Right renal cortex interstitium (tissue), 3 donors: ENCODE results near the gene RNF26. TPM values are rescaled to one million over a fixed set of nuclear protein-coding genes. Genes with fewer than 3 reads are reported as not detected.

Experiments
- DNase-seq, 3 donors: peaks; one replicate each; pipeline ENCODE4 v3.0.0-alpha.2; 2013; ENCODE audit warnings: low read depth in 3 of 3, low spot score in 2 of 3
- polyA plus RNA-seq, 3 donors: library from polyadenylated mRNA; unstranded; fragments of 120-200 nt; gene quantifications; one replicate each; pipeline ENCODE4 v1.2.1, GENCODE V29; 2013; ENCODE audit not compliant: insufficient read length in 3 of 3

Gene RNF26
- polyA plus RNA-seq, 3 donors: 28.4 to 32.3 (median 28.8) TPM

DNA sequence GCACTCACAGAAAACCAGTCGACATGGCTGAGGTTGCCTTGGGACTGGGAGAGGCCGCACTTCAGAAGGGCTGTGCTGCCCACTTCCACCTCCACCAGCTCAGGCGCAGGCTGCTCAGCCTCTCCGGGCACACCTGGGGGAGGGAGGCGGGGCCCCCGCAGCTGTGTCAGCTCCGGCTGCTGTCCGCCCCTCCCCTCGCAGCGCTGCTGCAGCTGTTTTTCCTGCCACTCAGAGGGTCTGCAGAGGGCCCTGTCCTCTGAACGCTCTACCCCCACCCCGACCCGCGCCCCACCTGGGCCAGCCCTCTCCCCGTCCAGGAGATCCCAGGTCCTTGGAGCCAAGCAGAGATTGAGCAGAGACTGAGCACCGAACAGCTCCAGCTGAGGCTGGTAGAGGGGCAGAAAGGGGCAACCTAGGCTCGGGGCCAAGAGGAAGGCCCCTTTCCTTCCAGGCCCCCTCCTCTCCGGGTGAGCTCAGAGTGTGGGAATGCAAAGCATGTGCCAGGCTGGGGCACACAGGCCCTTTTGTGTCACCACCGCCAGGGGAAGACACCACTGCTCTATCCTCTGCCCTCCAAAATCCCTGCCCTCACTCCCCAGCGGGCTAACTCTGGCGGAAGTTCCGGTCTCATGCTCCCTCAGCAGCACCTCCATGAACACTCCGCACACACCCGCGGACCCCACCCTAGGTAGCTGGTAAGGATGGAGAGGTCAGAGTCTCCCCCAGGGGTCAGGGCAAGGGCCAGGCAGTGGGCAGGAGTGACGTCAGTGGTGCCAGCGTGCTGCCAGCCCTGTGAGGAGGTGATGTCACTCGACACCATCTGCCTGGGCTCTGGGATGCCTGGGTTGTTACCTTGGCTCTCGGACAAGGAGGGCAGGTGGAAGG lies 19.0 kb upstream of the RNF26 start:
- DNase-seq: no peak

DNA sequence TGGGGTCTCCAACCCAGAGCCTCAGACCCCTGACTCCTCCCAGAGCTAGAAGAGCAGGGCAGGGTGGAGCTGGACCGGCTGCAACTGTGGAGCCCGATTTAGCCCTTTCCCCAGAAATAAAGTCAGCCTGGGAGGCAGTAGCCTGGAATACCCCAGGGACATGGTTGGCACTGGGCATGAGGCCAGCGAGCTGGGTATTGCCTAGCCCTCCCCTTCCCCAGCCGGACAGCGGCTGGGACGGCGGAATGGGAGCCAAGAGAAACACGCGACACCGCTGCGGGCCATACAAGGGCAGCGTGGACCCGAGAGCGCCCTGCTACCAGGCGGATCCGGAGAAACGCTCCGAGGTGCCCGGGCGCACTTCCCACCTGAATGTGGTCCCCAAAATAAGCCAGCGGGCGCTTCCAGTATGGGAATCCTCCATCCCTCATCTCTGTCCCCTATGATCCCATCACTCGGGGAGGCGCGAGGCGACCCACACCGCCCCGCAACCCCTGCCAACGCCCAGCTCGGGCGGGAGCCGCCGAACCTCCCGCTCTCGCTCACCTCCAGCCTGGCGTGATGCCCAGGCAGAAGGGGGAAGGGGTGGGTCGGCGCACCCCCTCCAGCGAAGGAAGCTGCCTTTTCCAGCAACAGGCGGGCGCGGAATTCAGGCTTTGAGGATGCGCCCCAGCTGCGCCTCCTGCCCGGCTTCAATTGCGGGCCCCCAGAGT lies 18.2 kb upstream of the RNF26 start:
- DNase-seq: no peak

DNA sequence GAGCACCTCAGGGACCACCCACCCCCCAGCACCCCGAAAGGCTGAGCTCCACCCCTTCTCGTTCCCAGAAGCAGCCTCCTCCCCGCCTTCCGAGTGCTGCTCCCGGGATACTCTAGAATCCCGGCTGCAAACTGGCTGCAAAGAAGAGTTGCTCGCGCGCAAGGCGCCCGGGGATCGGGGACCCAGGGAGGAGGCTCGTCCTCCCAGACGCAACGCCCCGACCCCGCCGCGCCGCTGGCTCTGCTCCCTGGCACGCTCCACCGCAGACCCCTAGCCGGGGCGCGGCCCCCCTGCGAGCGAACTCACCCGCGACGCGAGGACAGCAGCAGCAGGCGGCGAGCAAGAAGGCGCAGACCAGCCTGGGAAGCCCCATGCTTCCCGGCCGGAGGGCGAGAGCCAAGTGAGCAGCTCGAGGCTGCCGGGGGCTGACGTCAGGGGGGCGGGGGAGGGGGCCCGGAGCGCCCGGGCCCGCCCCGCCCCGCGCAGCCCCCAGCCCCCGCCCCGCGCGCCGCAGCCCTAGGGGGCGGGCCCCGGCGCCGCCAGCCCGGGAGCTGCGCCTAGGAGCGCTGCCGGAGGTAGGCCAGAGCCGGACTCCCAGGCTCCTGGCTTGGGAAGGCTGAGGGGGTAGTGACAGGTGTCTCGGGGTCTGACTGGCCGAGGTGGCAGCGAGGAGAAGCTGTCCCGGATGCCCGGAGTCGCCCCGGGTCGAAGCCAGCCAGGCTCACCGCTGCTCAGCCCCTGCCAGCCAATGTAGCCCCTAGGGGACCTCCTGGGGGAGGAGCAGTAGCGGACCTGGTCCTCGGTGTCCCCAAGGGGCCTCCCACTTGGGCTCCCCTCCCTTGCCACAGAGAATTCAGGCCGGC lies 17.4 kb upstream of the RNF26 start, which contains the start of gene MCAM:
TSS of gene MCAM (minus strand) at position 402 of the 863 bp plus-strand sequence. CDS start at position 373, 29 bp downstream.
- no peak for DNase-seq

DNA sequence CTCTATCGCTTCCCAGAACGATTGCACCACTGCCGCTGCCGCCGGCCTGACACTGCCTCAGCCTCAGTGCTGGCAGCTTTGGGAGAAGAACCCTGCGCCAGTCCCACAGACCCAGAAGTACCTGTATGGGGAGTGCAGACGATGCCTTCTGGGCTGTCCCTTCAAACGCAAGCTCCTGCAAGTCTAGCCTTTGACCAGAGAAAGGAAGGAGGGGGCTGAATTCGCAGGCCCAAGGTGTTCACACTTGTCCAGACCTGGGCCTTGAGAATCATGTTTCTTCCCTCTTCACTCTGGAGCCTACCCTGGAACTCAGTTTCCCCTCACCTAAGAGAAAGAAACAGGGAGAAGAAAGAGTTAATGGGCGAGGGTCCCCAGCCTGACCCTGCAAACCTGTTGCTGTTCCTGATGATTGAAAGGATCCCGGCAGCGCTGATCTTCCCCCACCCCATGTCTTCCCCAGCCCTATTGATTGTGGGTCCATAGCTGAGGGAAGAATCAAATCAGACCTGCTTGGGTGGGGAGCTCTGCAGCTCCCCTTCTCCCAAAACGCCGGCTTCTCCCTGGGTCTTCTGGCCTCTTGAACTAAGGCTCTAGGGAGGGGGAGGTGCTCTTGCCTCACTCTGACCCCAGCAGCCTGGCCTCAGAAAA lies 16.6 kb upstream of the RNF26 start:
- no peak for DNase-seq

DNA sequence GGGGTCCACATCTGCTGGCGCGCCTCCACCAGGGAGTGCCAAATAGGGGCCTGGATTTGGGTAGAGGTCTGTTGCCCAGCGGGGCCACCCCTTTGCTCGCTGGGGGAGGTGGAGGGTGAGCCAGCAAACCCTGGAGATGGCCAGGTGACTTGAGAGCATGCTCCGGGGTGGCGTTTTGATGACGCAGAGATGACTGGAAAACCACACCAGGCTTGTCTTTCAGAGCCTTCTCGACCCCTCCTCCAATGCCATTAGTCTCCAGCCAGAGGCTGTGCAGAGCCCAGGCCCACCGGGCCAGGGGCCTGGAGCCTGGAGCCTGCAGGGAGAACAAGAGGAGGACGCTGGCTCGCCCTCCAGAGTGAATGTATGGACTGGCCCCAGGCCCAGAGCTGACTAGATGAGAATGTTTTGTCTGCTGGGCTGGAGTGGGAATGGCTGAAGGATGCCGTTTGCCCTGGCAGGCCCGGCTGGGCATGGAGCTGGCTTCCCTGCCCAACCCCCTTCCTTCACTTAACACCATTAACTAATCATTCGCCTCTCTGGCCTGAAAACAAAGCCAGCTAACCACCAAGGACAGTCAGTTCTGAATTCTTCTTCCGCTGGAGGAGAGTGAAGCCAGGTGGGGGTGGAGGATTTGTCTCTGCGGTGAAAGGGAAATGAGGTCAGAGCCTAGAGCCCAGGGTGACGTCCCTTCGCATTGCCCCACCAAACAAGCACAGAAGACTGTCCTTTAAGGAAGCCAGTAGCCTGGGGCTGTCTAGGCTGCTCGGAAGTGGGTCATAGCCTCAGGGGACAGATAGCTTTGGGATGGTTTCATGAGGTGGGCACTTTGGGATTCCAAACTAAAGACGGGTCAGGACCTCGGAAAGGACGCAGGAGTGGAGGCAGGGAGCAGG lies 15.8 kb upstream of the RNF26 start:
- DNase-seq: no peak

DNA sequence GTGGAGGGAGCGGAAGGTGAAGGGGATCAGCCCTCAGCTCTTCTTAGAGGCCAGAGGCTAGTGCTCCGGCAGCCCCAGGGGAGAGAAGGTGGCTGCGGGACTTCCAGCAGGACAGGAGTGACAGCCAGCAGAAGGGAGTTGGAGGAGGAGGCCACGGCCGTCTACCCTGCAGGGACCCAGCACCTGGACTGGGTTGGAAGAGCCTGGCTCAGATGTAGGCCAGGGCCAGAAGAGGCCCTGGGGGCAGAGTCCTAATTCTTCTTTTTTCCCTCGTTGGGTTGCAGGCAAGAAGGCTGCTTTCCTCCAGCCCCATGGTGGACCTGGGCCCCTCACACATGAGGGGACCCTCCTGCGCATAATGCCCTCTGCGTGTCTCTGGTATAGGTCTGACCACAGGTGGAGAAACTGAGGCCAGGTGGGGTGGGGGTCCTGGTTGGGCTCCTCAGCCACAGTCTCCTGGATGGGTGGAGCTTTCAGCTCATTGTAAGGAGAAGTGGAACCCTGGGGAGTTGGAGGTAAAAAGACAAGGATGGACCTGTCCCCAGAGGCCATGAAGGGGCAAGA lies 15.1 kb upstream of the RNF26 start:
- DNase-seq: no peak

DNA sequence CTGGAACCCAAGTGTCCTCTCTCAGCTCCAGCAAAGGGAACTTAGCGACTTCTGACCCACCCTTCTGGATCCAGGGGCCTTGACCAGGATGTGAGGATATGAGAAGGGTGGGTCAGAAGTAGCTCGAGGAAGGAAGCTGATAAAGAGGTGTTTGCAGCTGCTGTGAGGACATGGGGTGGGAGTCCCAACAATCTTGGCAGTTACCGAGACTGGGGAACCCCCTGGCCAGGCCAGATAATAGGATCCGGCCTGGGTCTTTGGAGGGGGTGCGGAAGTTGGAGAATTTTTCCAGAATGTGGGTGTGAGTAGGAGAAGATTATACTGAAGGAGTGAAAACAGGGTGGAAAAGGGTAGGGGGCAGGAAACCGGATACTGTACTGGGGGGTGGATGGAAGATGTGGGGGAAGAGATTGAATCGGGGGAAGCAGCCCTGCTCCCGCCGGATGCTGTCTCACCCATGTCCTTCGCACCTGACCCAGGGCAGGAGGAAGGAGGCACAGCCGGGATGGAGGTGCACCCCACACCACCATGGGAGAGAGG lies 14.6 kb upstream of the RNF26 start:
- no peak for DNase-seq

DNA sequence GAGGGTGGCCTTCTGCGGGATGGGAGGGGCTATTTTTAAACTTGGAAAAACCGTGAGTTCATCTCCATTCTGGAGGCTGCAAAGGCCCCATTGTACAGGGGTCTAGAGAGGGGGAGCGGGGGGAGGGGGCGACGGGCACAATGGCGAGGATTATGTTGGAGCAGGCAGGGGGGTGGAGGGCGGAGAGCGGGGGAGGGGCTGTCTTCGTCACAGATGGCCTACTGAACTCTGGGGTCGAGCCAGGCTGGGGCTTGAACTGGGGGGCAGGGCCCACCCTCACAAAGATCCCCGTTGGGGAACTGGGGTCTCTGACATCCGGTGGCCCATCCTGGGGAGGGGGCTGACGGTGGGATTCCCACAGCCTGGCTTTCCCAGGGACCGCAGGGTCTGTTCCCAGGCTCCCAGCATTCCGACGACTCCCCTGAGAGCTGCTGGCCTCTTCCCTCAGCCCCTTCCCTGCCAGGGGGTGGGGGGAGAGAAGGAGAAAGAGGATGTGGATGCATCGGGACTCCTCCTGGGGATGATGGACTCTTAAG lies 14.0 kb upstream of the RNF26 start:
- no peak for DNase-seq

DNA sequence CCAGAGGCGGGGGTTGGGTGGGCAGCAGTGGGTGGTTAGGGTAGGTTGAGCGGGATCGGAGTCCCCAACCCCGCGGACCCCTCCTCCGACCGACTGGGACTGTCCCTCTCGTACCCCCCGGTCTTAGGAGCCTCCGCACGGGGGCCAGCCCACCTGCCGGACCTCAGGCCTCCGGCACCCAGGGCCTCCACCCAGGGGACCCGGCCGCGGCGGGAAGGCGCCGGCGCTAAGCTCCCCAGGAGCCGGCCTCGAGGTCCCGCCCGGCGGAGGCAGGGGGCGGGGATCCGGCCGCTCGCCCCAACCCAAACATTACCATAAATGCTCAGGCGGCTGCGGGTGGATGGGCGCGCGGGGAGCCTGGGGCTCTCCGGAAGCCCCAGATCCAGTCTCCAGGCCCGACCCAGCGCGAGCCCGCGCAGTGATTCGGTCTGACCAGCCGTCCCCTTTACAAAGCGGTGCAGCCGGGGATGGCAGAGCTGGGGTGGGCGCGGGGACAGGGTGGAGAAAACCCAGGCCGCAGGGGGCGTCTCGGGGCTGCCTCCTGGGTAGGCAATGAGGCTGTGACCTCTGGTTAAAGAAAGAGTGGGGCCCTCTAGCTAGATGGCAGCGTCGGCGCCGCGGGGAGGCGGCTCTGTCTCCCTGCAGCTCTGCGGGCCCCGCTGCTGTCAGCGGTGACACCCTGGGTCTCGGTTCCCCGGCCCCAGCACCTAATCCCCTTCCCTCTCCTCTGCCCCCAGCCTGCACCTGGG lies 13.4 kb upstream of the RNF26 start:
- peak in 1 of 3 donors; percentile 38 for DNase-seq

DNA sequence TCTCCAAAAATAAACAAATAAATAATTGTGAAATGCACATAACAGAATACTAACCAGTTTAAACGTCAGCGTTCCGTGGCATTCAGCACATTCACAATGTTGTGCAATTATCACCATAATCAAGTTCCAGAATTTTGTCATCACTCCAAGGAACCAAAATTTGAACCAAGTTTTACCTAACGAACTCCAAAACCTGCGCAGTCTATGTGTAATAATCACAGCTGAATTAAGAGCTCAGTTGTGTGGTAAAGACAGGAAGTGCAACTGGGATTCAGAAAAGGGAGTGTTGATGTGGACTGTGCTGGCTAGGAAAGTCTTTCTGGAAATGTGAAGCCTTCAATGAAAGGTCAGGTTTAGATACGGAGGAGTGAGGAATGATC lies 12.0 kb upstream of the RNF26 start:
- DNase-seq: no peak

DNA sequence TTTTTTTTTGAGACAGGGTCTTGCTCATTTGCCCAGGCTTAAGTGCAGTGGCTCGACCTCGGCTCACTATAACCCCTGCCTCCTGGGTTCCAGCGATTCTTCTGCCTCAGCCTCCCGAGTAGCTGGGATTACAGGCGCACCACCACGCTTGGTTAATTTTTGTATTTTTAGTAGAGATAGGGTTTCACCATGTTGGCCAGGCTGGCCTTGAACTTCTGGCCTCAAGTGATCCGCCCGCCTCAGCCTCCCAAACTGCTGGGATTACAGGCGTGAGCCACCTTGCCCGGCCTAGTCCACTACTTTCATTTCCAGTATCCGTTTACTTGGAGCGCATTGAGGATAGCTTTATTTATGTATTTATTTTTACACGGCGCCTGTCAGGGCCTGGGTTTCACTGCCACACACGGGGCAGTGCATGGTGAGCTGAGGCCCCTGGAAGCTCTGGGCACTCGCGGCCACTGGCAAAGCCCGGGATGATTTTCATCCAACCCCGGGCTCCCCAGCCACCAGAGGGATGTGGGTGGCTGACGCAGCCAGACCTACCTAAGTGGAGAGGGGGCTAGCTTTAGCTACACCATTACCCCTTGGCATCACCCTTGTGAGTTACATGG lies 11.3 kb upstream of the RNF26 start:
- no peak for DNase-seq

DNA sequence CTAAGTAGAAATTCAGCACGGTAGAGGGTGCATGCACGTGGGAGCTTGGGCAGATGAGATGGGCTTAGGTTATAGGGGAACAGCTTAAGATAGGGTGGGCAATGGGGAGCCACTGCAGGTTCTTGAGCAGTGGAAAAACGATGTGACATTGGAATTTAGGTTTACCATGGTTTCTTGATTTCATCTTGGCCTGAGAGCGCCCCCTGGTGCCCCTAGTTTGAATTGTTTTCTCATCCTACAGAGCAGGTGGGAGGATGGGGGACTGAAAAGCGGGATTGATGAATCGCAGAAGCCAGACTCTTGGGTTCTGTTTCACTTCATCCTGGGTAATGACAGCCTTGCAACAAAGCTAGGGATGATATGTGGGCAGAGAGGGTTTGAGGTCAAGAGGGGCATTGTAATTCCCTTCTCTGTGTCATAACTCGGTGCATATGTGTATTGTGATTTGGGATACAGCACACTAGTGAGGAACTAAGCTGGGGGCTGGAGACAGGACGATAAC lies 10.7 kb upstream of the RNF26 start:
- DNase-seq: peak in 1 of 3 donors; percentile 71

DNA sequence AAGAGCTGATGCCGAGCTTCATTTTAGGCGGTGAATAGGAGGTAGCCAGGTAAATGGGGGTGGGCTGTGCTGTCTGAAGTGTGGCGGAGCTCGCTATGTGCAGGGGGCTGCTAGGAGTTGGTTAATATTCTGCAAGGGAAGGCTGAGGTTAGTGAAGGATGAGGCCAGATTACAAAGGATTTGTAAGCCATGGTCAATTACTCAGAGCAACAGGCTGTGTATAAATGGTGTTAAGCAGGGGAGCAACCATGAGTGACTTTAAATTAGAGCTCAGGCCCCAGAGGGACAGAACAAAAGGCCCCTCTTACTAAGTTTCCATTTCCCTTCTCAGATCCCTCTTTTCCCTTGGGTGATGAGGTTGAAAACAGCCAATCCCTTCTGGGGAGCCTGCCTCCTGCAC lies 10.1 kb upstream of the RNF26 start:
- no peak for DNase-seq

DNA sequence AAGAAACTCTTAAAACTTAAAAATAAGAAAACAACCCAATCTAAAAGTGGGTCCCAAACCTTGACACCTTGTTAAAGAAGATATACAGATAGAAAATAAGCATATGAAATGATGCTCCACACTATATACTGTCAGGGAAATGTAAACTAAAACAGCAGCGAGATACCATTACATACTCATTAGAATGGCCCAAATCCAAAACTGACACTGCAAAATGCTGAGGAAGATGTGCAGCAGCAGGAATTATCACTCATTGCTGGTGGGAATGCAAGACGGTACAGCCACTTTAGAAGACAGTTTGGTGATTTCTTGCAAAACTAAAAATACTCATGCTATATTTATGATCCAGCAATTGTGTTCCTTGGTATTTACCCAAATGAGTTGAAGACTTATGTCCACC lies 5.0 kb upstream of the RNF26 start:
- no peak for DNase-seq

DNA sequence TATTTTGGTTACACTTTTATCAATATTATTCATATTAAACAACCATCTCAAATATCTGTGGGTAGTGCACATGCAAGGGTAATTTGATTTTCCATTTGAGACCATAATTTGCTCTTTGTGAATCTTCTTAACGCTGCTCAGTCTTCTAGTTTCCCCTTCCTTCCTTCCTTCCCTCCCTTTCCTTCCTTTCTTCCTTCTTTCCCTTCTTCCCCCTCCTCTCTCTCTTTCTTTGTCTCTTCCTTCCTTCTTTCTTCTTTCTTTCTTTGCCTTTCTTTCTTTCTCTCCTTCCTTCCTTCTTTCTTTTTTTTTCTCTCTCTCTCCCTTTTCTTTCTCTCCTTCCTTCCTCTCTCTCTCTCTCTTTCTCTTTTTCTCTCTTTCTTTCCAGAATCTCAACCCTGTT lies 4.1 kb upstream of the RNF26 start:
- DNase-seq: no peak

DNA sequence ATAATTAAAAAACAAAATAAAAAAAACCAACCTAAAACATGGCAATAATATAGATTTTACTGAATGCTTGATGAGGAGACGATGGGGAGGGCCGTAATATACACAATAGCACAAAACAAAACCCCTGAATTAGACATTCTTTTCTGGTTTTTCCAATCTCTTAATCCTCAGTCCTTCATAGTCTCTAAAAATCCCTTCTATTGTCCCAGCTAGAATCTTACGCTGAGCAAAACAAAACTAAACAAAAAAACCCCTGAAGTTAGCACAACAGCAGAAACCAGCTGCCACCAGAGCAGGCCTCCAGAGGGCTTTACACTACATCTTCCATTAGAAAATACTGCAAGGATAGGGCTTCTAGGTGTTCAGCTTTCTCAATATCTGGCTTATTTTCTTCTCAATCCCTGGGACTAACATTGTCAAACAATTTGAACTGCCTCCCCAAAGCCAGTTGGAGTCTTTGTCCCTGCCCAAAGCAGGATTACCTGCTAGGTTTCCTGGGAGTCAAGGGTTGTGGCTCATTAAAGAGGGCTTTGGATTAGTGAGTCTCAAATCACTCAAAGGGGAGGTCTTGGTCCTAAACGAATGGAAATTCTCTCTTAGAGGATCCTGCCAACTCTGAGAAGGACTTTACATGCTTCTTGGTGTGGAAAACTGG lies 2.1 kb upstream of the RNF26 start:
- DNase-seq: no peak
